Fibroblast of lung (primary cell): ENCODE data around the gene FGGY. TPM values are rescaled to one million over a fixed set of nuclear protein-coding genes. Genes with fewer than 3 reads are reported as not detected.

Experiments
- DNase-seq, 2 donors: peaks; one replicate each; pipeline versions ENCODE4 v3.0.0 to v3.0.0-alpha.2; 2010; ENCODE audit warnings: low read depth in 2 of 2
- H2AFZ ChIP-seq: 2 replicates; pipeline ENCODE4 v1.5.1; 2012; ENCODE audit warnings: low read length, control low read depth, inconsistent platforms
- H3K27ac ChIP-seq: 2 replicates; pipeline ENCODE4 v1.5.1; 2011; ENCODE audit warnings: low read length, control low read depth; ENCODE audit not compliant: insufficient read depth
- H3K27me3 ChIP-seq: 2 replicates; pipeline ENCODE4 v1.5.1; 2011; ENCODE audit warnings: mild to moderate bottlenecking, low read length; ENCODE audit not compliant: control insufficient read depth, insufficient read depth
- H3K36me3 ChIP-seq: 2 replicates; pipeline ENCODE4 v1.5.1; 2011; ENCODE audit warnings: low read length; ENCODE audit not compliant: control insufficient read depth, insufficient read depth
- H3K4me1 ChIP-seq: 2 replicates; pipeline ENCODE4 v1.5.1; 2011; ENCODE audit warnings: low read length; ENCODE audit not compliant: control insufficient read depth, insufficient read depth; ENCODE audit errors: extremely low read depth
- H3K4me2 ChIP-seq: 2 replicates; pipeline ENCODE4 v1.5.1; 2011; ENCODE audit warnings: low read length, control low read depth; ENCODE audit not compliant: insufficient read depth; ENCODE audit errors: extremely low read depth
- H3K4me3 ChIP-seq, 4 experiments: fragments of 200-600 bp in 1 of 4; sonication (generic) in 1 of 4; replicated peaks in 1 of 4; 2 replicates each; pipeline ENCODE4 v1.5.1; 2011 to 2016; ENCODE audit warnings: low read length in 4 of 4, low read depth in 3 of 4, mild to moderate bottlenecking in 3 of 4, control low read depth in 2 of 4, inconsistent platforms in 1 of 4, mixed read lengths in 1 of 4; ENCODE audit not compliant: insufficient read depth in 1 of 4; ENCODE audit errors: control extremely low read depth in 1 of 4
- H3K79me2 ChIP-seq: 2 replicates; pipeline ENCODE4 v1.5.1; 2012; ENCODE audit warnings: mild to moderate bottlenecking, low read length, inconsistent platforms; ENCODE audit not compliant: control insufficient read depth, insufficient read depth
- H3K9ac ChIP-seq: 2 replicates; pipeline ENCODE4 v1.5.1; 2011; ENCODE audit warnings: mild to moderate bottlenecking, low read length, control low read depth; ENCODE audit not compliant: insufficient read depth
- H3K9me3 ChIP-seq: 2 replicates; pipeline ENCODE4 v1.5.1; 2012; ENCODE audit warnings: low read depth, low read length; ENCODE audit not compliant: control insufficient read depth, insufficient read depth
- H4K20me1 ChIP-seq: 2 replicates; pipeline ENCODE4 v1.5.1; 2011; ENCODE audit warnings: low read length; ENCODE audit not compliant: control insufficient read depth, insufficient read depth; ENCODE audit errors: extremely low read depth
- CTCF ChIP-seq, 2 donors: IDR thresholded peaks in 1 of 2; conservative IDR thresholded peaks in 1 of 2; 1 replicate in 1 of 2; 2 replicates in 1 of 2; pipeline ENCODE4 v1.5.1; 2011 to 2012; ENCODE audit warnings: low read length in 2 of 2, control low read depth in 1 of 2, inconsistent platforms in 1 of 2, low read depth in 1 of 2, mild to moderate bottlenecking in 1 of 2
- EZH2 ChIP-seq: IDR thresholded peaks from 2 replicates; pipeline ENCODE4 v1.5.1; 2012; ENCODE audit warnings: low read length, control low read depth, mild to moderate bottlenecking; ENCODE audit errors: missing control alignments
- polyA plus RNA-seq, 2 donors: library from polyadenylated mRNA; depleted of rRNA in 1 of 2; stranded (reverse) in 1 of 2; unstranded in 1 of 2; fragments of >200 nt; gene quantifications; 2 replicates each; pipeline ENCODE4 v1.2.1, GENCODE V29; 2011 to 2012; ENCODE audit warnings: missing spikeins in 1 of 2
- total RNA-seq: library from RNA; depleted of rRNA; stranded (reverse); fragments of >200 nt; gene quantifications from 2 replicates; pipeline ENCODE4 v1.2.1, GENCODE V29; 2014

Gene FGGY
- total and polyA plus RNA-seq, 2 donors (not counting 1 experiment from before 2014, with no cell fraction given), result 9.5 to 32.4 TPM

DNA sequence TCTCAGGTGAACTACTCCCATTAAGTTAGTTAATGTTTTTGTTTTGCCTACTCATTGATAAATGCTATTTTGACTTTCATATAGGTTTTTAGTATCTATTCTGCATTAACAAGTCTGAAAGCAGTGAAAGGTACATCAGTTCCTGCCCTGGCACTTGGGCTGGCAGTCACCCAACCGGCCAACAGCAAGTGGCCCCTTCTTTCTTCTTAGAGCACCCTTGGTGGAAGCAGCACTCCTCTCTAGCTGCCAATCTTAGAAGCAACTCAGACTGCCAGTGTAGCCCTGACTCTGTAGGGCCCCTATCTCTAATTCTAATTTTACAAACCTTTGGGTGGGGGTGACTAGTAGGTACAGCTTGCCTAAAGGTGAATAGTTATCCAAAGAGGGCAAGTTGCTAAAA, 155.7 kb downstream of the FGGY start:
- no peak overlapping the region for H3K4me2 ChIP-seq
- no peaks in the 10 kb centered on the region for H3K27me3 ChIP-seq
- peaks cover 4% of the 10 kb centered on the region for H3K4me1 ChIP-seq
- H4K20me1 ChIP-seq, result no peaks in the 10 kb centered on the region
- no peak overlapping the region for H3K4me3 ChIP-seq
- no peak for TF ChIP-seq CTCF (conservative IDR thresholded peaks at IDR 0.05 in 1 of 2, IDR thresholded peaks at IDR 0.05 in 1 of 2; ENCODE audit: low read depth in 1 of 2, low read length in 2 of 2)
- no peak for TF ChIP-seq EZH2
- H3K9ac ChIP-seq, result no peak overlapping the region
- no peak for DNase-seq
- no peaks in the 10 kb centered on the region for H3K79me2 ChIP-seq
- no peak overlapping the region for H2AFZ ChIP-seq
- H3K9me3 ChIP-seq, result no peaks in the 10 kb centered on the region
- no peaks in the 10 kb centered on the region for H3K36me3 ChIP-seq
- H3K27ac ChIP-seq, result no peak overlapping the region

- Histone ChIP-seq H3K4me2 (no peak overlapping the region), H4K20me1 (no peaks in the 10 kb centered on the region), H2AFZ (no peak overlapping the region), H3K9ac (no peak overlapping the region), H3K4me3 (no peak overlapping the region), H3K36me3 (no peaks in the 10 kb centered on the region), H3K79me2 (no peaks in the 10 kb centered on the region), H3K27ac (no peak overlapping the region), H3K9me3 (no peaks in the 10 kb centered on the region), H3K4me1 (peaks cover 4% of the 10 kb centered on the region), H3K27me3 (no peaks in the 10 kb centered on the region)
- DNase-seq, result peak in 1 of 2 donors; percentile 27
- TF ChIP-seq CTCF (conservative IDR thresholded peaks at IDR 0.05 in 1 of 2, IDR thresholded peaks at IDR 0.05 in 1 of 2; ENCODE audit: low read depth in 1 of 2, low read length in 2 of 2) (no peak), EZH2 (no peak)
Observed at GRCh38 chr1:59453297-59453968, 156.5 kb downstream of the FGGY start.

DNA sequence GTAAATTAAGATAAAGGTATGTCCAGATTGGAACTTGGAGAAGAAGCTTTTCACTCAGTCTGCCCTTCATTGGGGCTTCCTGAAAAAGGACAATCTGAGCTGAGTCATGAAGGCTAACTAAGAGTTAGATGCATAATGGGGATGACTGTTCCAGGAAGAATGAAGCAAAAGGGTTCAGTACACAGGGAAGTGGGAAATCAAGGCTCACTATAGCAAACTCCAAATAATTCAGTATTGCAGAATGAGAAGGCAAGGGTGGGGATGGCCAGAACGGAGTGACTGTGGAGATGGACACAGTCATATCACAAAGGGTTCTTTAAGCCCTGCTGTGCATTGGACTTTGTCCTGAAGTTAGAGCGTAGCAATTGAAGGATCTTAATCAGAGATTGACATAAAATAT, 158.3 kb downstream of the FGGY start:
- H3K4me2 ChIP-seq, result no peak overlapping the region

More for the DNA sequence above, 158.3 kb downstream of the FGGY start:
- no peak overlapping the region for H3K27ac ChIP-seq
- no peaks in the 10 kb centered on the region for H3K36me3 ChIP-seq
- H3K9ac ChIP-seq, result no peak overlapping the region
- TF ChIP-seq CTCF (conservative IDR thresholded peaks at IDR 0.05 in 1 of 2, IDR thresholded peaks at IDR 0.05 in 1 of 2; ENCODE audit: low read depth in 1 of 2, low read length in 2 of 2), result no peak
- TF ChIP-seq EZH2, result no peak
- H4K20me1 ChIP-seq, result no peaks in the 10 kb centered on the region
- peak; percentile 46 to 85 for DNase-seq
- no peaks in the 10 kb centered on the region for H3K9me3 ChIP-seq
- no peak overlapping the region for H3K4me3 ChIP-seq
- no peaks in the 10 kb centered on the region for H3K79me2 ChIP-seq
- H3K27me3 ChIP-seq, result no peaks in the 10 kb centered on the region
- peaks cover 4% of the 10 kb centered on the region for H3K4me1 ChIP-seq
- H2AFZ ChIP-seq, result no peak overlapping the region
